Astrocyte of the spinal cord (primary cell): ENCODE results near the gene ITGB3BP.

ENCODE experiments used
- DNase-seq: peaks from one replicate; pipeline ENCODE4 v3.0.0; 2011; ENCODE audit warnings: low read depth, low spot score
- H3K4me3 ChIP-seq: 2 replicates; pipeline ENCODE4 v1.5.1; 2011; ENCODE audit warnings: low read depth, mild to moderate bottlenecking, low read length, moderate library complexity
- CTCF ChIP-seq: IDR thresholded peaks from 2 replicates; pipeline ENCODE4 v1.5.1; 2012; ENCODE audit warnings: low read depth, mild to moderate bottlenecking, low read length, inconsistent platforms
- in situ Hi-C: cut with HindIII; loops from 2 replicates; pipeline ENCODE4 v1.10.0; 2017; ENCODE audit warnings: low sequenced_read_pairs

ITGB3BP gene

DNA sequence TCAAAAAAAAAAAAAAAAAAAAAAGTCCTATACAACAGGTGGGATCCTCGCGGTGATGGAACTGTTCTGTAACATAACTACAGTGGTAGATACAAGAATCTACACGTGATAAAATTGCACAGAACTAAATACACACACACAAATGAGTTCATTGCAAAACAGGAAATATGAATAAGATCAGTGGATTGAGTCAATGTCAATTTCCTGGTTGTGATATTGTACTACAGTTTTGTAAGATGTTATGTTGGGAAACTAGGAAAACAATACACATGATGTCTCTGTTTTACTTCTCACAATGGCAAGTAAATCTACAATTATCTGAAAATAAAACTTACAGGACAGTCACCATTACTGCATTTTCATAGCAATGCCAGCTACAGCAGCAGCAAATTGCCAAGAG lies 59.8 kb downstream of the ITGB3BP start:
- in situ Hi-C loops = no loop called here
- no peak overlapping the region for H3K4me3 ChIP-seq
- TF ChIP-seq CTCF = no peak
- no peak for DNase-seq

- in situ Hi-C loops = no loop called here
- H3K4me3 ChIP-seq = no peak overlapping the region
- DNase-seq = no peak
- TF ChIP-seq CTCF = no peak
Observed at GRCh38 chr1:63461661-63462230, 61.3 kb downstream of the ITGB3BP start.

DNA sequence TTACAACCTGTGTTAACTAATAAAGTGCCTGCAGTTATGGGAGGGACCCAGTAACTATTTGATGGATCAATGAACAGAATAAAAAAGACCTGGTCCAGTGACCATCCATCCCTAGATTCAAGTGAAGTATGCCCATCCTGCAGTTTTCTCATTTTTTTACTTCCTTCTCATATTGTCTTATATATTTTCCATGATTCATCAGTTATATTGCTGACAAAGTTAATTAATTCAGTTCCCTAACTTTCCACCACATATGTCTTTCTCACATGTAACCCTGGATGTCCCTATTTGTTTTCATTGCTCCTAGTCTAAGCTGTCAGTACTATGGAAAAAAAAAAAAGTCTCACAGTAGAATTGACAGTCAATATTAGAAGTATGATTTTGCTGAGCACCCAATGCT lies 64.3 kb downstream of the ITGB3BP start:
- in situ Hi-C loops = no loop called here
- TF ChIP-seq CTCF = no peak
- no peak for DNase-seq
- H3K4me3 ChIP-seq = no peak overlapping the region

GRCh38 chr1:63454269-63454668 lies 68.8 kb downstream of the ITGB3BP start:
- H3K4me3 ChIP-seq = no peak overlapping the region
- DNase-seq = peak; percentile 23
- in situ Hi-C loops = no loop called here
- TF ChIP-seq CTCF = peak; percentile 37

GRCh38 chr1:63453232-63453631 lies 69.8 kb downstream of the ITGB3BP start:
- no peak overlapping the region for H3K4me3 ChIP-seq
- in situ Hi-C loops = no loop called here
- no peak for TF ChIP-seq CTCF
- no peak for DNase-seq

DNA sequence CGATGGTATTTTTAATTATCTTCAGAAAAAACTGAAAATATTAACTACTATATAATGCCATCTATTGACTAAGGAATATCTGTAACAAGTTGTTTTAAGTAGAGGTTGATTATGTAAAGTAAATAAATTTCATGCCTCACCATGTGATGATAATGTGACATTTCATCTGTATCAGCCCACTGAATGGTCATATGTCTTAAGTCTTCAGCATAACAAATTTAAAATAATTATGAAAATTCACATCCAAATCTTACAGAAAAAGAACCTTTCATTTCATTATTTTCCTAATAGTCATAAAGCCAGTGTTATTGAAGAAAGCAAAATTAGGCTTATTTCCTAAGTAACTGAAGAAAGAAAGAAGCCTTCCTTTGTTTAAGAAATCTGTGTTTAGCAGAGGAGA lies 72.6 kb downstream of the ITGB3BP start:
- H3K4me3 ChIP-seq = no peak overlapping the region
- in situ Hi-C loops = no loop called here
- no peak for TF ChIP-seq CTCF
- no peak for DNase-seq
